Stimulated activated naive CD4-positive, alpha-beta T cell treated with Interleukin-2 at 50 U/mL for 16 hours (primary cell): Measurements from ENCODE around the gene GABRG2.

ENCODE experiments used
- DNase-seq: peaks from one replicate; lab custom pipeline; 2025; lab: John Stamatoyannopoulos, UW

Gene GABRG2

DNA sequence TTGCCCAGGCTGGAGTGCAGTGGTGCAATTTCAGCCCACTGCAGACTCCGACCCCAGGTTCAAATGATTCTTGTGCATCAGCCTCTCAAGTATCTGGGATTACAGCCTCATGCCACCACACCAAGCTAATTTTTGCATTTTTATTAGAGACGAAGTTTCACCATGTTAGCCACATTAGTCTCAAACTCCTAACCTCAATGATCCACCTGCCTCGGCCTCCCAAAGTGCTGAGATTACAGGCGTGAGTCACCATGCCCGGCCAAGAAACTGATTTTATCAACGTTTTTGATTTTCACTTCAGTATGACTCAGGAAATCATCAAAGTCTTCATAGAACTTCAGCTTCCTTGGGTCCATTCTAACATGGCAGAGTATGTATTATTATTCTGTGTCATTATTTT lies 125.4 kb downstream of the GABRG2 start:
- no peak for DNase-seq

- no peak for DNase-seq
Observed at GRCh38 chr5:162196351-162196750, 128.8 kb downstream of the GABRG2 start.

DNA sequence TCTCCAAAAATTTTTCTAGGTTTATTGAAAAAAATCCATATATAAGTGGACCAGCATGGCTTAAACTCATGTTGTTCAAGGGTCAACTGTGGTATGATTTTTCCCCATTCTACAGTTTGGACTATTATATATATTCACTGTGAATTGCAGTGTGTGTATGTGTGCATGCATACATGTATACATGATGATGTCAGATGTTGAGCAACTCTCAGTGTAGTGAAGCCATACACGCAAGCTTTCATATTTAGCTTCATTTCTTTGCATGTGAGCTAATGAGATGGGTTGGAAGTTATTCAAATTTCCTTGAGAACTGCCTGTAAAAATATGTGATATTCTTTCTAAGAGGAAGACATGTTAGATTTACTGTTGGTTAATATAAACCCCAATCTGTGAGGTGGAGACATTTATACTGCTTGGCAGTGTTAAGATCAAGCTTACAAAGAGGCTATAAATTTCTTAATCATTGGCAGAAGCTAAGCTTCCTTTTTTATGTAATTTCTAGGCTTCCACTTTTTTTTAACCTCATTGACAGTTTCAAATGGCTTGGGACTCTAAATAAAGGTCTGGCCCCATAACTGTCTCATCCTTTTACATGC lies 134.8 kb downstream of the GABRG2 start:
- DNase-seq = no peak
